ENCODE results near the gene TPCN2.

Gene TPCN2

DNA sequence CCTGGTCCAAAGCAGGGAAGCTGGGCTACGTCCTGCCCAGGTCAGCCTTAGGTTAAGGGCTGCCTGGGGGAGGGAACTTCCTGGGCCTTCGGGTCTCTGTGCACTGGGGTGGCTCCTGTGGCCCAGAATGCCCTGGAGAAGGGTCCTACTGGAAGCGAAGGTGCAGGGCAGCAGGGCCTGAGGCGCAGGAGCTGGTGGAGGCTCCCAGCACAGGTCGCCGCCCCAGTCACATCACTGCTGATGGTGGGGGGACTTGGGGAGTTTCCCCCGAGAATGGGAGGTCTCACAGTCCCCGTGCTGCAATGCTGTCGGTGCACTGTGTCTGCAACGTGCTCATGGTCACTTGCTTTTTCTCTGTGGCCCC, 106.2 kb downstream of the TPCN2 start:
- DNase-seq = no peak

DNA sequence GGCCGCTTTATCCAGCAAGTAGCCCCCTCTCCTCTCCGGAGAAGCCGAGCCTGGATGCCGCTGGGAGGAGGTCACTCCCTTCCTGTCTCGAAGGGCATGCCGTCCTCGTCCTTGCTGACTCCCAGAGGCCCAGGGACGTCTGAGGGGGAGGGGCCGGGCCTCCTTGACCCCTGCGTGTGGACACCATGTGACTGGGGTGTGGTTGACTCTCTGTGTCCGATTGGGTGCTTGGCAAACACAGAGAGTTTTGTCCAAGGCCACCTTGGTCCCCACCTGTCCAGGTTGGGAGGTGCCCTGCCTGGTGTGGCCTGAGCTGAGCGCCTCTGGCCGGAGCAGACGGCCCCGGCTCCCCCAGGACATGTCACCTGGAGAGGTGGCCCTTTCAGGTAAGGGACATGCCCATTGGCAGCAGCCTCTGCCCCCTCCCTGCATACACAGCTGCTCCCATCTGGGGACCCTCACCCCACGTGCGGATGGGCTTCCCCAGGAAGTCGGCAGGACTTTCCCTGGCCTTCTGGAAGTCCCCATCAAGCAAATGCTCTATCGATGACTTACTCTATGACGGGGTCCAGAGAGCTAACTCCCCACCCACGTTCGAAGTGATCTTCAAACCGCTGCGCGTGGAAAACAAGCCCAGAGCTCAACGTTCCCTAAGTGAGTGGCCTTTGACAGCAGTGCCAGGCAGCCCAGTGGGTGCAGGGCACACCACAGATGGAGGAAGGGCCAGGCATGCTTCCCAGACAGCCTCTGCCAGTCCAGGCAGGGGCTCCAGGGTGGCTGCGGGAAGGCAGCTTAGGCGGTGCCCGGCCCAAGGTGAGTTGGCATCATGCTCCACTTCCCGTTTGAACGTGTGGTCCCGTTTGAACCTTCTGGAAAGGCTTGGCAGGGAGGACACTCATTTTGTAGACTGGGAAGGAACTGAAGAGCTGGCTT, 106.8 kb downstream of the TPCN2 start, which contains the start of gene SMIM38:
Gene SMIM38 (plus strand): TSS at position 634 of the 933 bp plus-strand sequence. CDS start 1,912 bp downstream, outside the sequence.
- DNase-seq = no peak

DNA sequence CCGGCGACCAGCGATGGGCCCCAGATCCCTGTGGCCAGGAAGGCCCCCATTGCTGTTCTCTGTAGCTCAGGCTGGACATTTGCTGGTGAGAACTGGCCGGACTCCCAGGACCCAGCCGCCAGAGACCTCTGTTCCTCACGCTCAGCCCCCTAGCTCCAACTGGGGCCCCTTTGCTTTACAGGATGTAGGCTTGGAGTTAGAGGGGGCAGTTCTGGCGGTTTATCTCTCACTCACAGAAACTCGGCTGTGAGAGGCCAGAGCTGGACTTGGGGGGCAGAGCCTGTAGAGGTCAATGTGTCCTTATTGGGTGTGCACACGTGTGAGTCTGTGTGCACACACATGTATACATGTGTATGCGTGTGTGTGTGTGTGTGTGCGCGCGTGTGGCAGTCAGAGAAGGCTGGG, 107.5 kb downstream of the TPCN2 start:
- DNase-seq = no peak

DNA sequence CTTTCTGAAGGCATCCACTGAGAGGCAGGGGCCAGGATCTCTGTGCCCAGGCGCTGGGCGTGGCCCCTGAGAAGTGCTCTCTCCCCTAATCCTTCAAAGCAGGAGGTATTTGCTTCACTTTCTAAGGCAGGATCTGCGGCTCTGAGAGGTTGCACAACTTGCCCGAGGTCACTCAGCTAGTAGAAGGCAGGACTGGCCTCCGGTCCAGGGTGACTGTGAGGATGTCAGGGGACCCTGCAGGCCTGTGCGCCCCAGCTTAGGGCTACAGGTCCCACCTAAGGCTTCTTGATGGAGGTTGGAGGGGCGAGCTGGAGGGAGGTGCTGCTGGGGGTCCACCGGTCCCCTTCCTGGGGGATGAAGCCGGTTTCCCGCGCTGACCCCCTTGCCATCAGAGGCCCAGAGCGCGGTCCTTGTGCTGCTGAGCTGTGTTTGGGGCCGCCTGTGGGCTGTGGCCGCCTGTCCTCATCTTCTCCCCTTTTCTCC, 108.0 kb downstream of the TPCN2 start:
- no peak for DNase-seq

DNA sequence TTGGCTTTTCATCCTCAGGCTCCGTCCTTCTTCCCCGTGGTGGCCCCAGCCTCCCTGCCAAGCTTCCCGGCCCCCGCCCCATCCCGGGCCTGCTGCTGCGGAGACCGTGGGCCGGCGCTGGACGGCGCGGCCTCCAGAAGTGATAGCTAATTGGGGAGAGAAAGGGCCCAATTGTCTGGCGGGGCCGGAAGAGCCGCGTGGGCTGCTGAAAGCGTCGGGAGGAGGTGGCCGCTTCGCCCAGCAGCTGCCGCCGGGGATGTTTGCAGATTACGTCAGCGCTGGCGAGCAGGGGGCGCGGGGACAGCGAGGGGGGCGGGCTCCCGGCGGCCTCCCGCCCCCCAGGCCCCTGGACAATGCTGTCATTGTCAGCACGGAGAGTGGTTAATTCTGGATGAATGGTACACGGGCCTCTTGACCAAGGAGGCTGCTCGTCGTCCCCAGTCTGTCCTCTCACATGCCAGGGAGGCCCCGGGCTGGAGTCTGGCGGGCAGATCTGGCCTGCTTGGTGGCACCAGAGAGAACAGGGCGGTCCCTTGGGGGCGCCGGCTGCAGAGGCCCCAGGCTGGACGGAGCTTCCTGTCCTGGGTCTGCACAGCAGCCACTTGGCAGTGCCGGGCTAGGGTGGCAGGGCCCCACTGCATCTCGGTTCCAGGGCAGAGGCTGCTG, 108.6 kb downstream of the TPCN2 start:
- no peak for DNase-seq

DNA sequence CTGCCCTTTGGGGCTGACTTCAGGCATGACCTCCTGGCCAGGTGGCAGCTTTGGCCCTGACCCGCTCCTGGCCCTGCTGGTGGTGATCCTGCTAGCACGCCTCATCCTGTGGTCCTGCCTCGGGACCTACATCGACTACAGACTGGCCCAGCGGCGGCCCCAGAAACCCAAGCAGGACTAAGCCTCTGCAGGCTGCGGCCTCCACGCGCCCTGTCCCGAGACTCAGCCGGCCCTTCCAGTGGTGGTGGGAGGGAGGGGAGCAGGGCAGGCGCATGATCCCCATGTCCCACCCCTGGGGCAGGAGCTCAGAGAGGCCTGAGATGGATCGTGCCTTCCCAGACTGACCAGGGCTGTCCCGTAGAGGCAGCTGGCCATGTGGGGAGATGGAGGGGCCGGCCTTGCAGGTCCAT, 109.1 kb downstream of the TPCN2 start:
- no peak for DNase-seq

DNA sequence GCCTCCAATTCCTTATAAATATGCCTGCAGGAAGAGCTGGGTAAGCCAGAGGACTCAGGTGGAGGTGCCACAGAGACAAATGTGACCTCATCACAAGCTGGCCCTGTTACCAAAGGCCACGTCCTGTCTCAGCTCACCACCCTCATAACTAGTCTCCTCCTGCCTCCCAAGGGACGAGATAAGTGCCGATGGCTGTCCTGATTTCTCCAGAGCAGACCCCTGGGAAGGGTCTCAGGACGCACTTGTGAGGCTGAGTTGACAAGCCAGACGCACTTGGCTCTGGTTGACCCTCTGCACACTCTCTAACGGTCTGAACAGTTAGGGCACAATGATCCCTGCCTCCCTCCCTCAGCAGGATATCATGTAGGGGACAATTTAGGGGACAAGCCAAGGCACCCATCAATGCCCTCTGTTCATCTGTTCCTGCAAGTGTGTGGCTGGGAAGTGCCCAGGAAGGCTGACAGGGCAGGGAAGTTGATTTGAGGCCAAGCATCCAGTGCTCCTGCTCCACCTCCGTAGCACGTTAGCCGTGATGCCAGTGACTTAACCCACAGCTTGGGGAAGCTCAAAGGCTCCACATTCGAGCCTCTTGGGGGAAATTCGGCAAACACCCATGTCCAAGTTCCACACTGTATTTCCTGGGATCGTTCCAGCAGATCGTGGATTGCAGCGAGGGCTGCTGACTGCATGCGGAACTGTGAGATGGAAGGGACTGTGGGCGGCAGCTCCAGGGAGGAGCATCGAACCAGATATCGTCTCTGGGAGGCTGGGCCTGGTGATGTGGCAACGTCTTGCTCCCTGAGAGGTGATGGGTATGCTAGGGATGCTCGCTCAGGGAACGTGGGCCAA, 109.8 kb downstream of the TPCN2 start:
- no peak for DNase-seq

DNA sequence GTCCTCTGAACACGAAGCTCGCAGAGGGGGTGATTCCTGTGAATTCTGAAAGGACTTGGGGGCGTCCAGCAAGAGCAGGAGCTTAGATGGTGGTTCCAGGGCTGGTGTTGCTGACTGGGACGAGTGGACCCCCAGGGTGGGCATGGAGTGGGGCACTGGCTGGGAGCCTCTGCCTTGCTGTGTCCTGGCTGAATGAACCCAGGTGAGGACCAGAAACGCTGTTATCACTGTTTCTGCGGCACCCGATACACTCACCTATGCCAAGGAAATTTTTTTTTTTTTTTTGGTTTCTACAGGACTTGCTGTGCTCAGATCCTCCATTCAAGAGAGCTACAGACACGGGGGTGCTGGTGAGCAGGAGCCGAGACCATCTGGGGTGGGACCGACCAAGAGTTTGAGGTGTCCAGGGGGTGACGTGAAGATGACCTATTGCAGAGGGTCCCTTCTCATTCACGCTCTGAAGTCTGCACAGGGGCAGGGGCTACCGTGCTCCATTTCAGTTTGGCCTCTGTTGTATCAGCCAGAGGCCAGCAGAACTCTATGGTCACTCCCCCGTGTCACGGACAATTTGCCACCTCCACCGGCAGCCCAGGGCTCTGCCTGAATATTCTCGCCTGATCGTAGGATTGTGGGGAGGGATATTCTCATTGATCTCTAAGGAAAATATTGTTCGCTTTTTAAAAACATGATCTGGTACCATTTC, 110.6 kb downstream of the TPCN2 start:
- no peak for DNase-seq

DNA sequence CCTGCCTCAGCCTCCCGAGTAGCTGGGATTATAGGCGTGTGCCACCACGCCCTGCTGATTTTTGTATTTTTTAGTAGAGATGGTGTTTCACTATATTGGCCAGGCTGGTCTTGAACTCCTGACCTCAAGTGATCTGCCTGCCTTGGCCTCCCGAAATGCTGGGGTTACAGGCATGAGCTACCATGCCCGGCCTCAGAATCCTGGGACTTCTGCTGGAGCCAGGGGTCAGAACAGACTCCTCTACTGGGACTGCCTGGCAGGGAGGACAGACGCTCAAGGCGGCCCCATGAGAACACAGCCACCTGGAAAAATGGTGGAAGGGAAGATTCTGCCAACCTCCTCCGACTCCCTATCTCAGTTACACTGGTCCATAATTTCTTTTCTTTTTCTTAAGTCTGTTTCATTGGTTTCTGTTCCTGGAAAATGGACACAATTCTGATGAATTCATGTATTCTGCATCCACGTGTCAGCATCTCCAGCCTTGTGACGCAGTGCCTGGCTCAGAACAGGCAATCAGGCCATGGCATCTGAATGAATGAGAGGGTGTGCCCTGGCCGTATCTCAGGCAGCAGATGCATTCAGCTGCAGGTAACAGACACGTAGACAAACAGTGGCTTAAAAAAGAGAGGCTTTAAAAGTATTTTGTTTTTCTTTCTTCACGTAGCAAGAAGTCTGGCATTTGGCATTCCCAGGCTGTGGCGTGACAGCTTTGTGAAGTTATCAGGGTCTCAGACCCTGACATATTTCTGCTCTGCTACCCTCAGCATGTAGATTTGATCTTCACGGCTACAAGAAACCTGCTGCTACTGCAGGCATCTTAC, 111.8 kb downstream of the TPCN2 start:
- DNase-seq = no peak

DNA sequence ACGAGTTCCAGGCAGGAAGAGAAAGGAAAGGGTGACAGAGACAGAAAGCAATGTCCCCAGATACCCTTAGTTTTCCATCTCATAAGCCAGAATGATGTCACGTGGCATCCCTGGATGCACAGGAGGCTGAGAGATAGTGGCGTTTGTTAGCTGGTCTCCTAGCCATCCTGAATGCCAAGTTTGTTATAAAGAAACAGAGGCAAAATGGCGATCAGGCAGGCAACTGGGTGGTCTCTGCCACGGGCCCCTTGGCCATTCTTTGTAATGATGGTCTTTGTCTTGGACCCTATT, 112.3 kb downstream of the TPCN2 start:
- DNase-seq = no peak

DNA sequence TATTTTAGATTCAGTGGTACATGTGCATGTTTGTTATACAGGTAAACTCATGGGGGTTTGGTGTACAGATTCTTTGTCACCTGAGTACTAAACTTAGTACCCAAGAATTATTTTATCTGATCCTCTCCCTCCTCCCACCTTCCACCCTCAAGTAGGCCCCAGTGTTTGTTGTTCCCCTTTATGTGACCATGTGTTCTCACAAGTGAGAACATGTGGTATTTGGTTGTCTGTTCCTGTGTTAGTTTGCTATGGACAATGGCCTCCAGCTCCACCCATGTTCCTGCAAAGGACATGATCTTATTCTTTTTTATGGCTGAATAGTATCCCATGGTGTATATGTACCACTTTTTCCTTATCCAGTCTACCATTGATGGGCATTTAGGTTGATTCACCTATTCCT, 113.8 kb downstream of the TPCN2 start:
- no peak for DNase-seq

DNA sequence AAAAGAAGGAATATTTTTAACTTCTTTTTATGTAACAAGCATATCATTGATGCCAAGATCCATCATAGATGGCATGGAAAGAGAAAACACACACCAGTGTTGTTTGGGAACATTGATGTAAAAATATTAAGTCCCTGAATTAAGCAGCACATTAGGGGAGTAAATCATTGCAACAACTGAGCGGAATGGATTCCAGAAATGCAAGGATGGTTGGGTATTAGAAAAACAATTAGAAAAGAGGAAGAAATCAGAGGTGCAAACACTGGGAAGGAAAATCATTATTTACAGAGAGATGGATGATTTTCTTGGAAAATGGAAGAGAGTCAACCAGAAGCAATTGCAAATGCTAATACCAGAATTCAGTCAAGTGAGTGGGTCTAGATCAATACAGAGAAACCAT, 115.1 kb downstream of the TPCN2 start:
- DNase-seq = no peak

DNA sequence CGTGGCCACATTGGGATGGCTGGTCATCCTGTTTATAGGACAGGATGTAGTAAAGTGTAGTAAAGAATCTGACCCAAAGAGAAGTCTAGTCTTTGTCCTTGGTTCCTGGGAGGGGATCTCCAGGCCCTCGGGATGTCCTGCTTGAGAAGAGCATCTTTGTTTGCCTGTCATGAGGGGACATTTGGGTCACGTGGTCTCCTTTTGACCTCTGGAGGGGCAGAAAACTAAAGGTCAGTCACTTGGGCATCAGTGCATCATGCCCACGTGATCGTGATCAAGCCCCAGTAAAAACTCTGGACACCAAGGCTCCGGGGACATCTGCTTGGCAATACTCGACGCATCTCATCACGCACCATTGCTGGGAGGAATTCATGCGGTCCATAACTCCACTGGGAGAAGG, 116.1 kb downstream of the TPCN2 start:
- DNase-seq = no peak

DNA sequence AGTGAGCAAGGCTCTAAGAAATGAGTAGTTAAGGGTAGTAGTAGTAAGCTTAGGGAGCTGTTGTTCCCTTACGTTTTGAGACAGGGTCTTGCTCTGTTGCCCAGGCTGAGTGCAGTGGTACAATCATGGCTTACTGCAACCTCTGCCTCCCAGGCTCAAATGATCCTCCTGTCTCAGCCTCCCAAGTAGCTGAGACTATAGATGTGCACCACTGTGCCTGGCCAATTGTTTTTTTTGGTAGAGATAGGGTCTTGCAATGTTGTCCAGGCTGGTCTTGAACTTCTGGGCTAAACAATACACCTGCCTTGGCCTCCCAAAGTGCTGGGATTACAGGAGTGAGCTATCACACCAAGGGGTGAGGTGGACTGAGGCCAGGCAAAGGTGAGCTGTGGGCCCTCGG, 117.0 kb downstream of the TPCN2 start:
- no peak for DNase-seq

DNA sequence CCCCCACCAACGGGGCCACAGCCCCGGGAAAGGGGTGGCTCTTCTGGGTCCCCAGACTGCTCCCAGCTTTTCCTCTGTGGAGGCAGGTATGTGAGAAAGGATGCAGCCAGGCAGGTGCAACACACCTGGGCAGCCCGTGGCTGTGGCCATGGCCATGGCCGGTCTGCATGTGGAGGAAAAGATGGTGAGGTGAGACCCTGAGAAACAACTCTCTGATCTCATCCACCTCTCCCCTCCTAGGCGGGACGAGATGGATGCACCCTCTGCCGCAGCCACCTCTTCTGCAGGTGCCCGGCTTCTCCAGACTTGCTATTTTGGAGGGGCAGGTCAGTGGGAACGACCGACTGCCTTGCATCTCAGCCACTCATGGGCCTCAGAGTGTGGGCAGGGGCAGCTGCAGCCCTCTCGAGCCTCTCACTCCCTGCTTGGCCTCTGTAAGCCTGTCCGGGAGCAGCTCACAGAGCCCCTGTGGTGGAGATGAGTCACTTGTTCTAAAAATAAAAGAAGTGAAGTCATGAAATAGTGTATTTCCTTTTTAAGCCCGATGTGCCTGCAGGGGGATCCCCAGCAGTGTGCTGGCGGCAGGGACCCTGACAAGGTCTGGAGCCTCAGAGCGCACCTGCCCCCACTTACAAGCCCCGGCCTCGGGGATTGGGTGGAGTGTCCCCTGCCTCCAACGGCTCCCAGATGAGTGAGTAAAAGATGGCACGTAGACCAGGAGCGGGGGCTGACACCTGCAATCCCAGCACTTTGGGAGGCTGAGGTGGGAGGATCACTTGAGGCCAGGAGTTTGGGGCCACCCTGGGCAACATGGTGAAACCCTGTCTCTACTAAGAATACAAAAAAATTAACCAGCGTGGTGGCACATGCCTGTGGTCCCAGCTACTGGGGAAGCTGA, 117.7 kb downstream of the TPCN2 start:
- DNase-seq = peak; percentile 51 to 81

DNA sequence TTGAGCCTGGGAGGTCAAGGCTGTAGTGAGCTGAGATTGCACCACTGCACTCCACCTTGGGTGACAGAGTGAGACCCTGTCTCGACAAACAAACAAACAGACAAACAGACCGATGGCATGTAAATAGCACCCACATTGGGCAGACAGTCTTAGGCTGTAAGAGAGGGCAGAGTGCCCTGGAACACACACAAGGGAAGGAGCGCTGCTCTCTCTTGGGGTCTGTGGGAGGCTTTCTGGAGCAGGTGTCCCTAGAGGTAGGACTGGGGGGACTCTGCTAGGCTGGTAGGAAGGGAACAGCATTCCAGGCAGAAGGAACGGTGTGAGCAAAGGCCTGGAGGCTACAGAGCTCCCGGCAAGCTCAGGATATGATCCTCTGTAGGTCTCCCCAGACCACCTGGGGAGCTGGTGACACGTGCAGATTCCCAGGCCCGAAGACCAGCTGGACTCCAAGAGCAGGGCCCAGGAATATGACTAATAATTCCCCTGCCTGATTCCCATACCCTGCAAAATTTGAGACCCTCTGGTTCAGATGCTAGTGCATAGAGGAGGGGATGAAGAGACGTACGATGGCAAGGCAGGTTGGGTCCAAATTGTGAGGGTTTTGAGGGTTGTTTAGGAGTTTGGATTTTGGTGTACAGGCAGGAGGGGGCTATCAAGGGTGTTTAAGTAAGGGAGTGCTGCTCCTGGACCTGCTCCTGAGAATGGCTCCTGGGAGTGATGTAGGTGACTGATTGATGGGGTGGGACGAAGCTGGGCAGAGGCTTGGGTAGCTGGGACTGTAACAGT, 118.6 kb downstream of the TPCN2 start:
- no peak for DNase-seq

DNA sequence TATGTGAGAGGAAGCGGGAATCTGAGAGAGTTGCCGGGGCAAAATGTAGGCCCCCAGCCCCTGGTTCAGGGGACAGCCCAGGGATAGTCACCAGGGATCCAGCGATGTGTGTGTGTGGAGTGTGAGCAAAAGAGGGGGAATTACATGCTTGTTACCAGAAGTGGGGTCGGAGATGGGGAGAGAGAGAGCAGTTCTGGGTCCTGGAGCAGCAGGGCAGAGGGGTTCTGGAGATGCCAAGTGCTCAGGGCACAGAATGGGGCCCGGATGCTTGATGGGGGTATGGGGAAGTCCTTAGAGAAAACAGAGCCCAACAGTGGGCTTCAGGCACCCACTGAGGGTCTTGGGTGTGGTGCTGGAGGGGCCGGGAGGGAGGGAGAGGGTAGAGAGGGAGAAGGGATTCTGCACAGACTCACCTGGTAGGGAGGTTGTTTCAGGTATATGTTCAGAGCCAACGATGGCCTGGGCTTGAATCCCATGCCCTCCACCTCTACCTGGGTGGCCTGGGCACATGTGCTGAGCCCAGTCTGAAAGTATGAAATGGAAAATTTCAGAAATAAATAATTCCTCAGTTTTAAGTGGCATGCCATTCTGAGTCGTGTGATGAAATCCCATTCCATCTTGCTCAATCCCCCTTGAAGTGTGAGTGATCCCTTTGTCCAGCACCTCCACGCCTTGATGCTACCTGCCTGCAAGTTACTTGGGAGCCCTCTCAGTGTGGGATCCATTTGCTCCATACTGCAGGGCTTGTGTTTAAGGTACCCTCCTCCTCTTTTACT, 119.4 kb downstream of the TPCN2 start:
- DNase-seq = peak in 1 of 2 experiments; percentile 7

DNA sequence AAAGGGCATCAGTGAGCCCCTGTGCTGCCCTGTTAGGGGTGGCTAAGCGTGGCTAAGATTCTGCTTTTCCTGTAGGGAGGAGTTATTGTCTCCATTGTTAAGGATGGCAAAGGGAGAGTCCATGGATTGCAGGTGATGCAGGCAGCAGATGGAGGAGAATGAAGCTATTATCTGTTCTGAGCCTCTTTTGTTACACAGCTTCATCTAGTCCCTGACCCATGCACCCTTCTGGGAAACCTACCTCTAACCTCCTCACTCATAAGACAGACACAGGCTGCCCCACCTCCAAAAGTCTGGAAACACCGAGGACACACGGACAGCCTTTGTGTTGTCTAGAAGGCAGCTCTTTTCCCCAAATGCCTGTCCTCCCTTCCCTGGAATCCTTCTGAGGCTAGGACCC, 120.7 kb downstream of the TPCN2 start:
- no peak for DNase-seq

DNA sequence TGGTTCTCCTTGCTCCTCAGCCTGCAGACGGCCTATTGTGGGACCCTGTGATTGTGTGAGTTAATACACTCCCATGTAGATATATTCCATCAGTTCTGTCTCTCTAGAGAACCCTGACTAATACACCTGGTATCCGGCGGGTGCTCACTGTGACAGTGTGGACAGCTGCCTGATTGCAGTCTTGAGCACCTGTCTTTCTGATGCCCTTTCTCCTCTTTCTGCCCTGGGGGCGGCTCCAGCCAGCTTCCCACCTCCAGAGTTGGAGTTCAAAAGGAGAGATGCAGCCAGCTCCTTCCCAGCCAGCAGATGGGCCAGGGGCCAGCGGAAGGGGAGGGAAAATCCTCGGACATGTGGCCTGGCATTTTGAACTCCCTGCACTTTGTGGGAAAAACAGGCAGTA, 122.0 kb downstream of the TPCN2 start:
- no peak for DNase-seq

Data from SW 1271 (cell line).